Transverse colon (tissue), 4 donors: ENCODE measurements around the gene CEP83. TPM values are rescaled to one million over a fixed set of nuclear protein-coding genes. Genes with fewer than 3 reads are reported as not detected.

Experiments used
- DNase-seq: peaks from one replicate; pipeline ENCODE4 v3.0.0-alpha.2; 2019
- H3K27ac ChIP-seq, 4 donors: fragments of 200-600 bp; sonication (generic); 2 replicates each; pipeline ENCODE4 v1.5.1; 2016 to 2018; ENCODE audit warnings: inconsistent platforms in 4 of 4
- H3K27me3 ChIP-seq: fragments of 200-600 bp; sonication (generic); 2 replicates; pipeline ENCODE4 v1.5.1; 2017; ENCODE audit warnings: inconsistent platforms
- H3K36me3 ChIP-seq, 4 donors: fragments of 200-600 bp; sonication (generic); 2 replicates each; pipeline ENCODE4 v1.5.1; 2017 to 2019; ENCODE audit warnings: inconsistent platforms in 4 of 4
- H3K4me1 ChIP-seq, 4 donors: fragments of 200-600 bp; sonication (generic); 2 replicates each; pipeline ENCODE4 v1.5.1; 2017 to 2020; ENCODE audit warnings: inconsistent platforms in 4 of 4
- H3K4me3 ChIP-seq, 4 donors: fragments of 200-600 bp; sonication (generic); 1 replicate in 1 of 4; 2 replicates in 3 of 4; pipeline versions ENCODE4 v1.5.1 to v1.6.1; 2017 to 2019; ENCODE audit warnings: inconsistent platforms in 4 of 4
- H3K9me3 ChIP-seq, 2 donors: fragments of 200-600 bp; sonication (generic); 2 replicates each; pipeline ENCODE4 v1.5.1; 2017 to 2019; ENCODE audit warnings: inconsistent platforms in 2 of 2
- EP300 ChIP-seq: sonication (generic); formaldehyde crosslinking; IDR thresholded peaks from one replicate; pipeline ENCODE4 v1.6.1; 2017; ENCODE audit warnings: antibody characterized with exemption, low read depth
- POLR2A ChIP-seq: fragments of 450-650 bp; IDR thresholded peaks from one replicate; pipeline ENCODE4 v1.6.1; 2016; ENCODE audit warnings: antibody characterized with exemption, mild to moderate bottlenecking, moderate library complexity
- POLR2AphosphoS5 ChIP-seq, 3 donors: sonication (generic); formaldehyde crosslinking; IDR thresholded peaks; one replicate each; pipeline ENCODE4 v1.6.1; 2016; ENCODE audit warnings: antibody characterized with exemption in 3 of 3
- WGBS, 2 donors: methylation state at CpG; one replicate each; pipeline ENCODE4 v1.1.5; 2018; ENCODE audit warnings: low coverage in 1 of 2; 5-methylcytosine and 5-hydroxymethylcytosine counted together
- in situ Hi-C, 4 donors: fragments of 200-750 bp; cut with MboI; loops; one replicate each; pipeline versions ENCODE4 v1.15.0 to v1.15.1; 2017; ENCODE audit warnings: low sequenced_read_pairs in 3 of 4, low pct_ligation_motif_present in 1 of 4, low pct_unique_long_range_greater_than_20kb in 1 of 4
- intact Hi-C: fragments of 100-400 bp; cut with DNase I; formaldehyde crosslinking; loops from one replicate; pipeline ENCODE4 v1.15.1; 2023; ENCODE audit warnings: low total_unique reads
- total RNA-seq, 4 donors: library from RNA; depleted of rRNA; stranded (reverse); fragments of >200 nt; gene quantifications; one replicate each; pipeline ENCODE4 v1.1.0, GENCODE V29; 2016
- TF ChIP-seq, protein P1 (sequence below), 5 experiments: fragments of 200-600 bp in 3 of 5; fragments of 450-650 bp in 2 of 5; sonication (generic) in 3 of 5; IDR thresholded peaks; 1 replicate in 2 of 5; 2 replicates in 3 of 5; pipeline ENCODE4 v1.5.1; 2016 to 2017; ENCODE audit warnings: antibody characterized with exemption in 5 of 5, inconsistent platforms in 3 of 5, mild to moderate bottlenecking in 2 of 5, moderate library complexity in 1 of 5

The CEP83 gene
- total RNA-seq, 4 donors from 2014 or later: 3.0 to 104 (median 17.0) TPM

- Histone ChIP-seq H3K27ac (no peak overlapping the region), H3K36me3 (no peaks in the 10 kb centered on the region), H3K9me3 (no peaks in the 10 kb centered on the region), H3K27me3 (no peaks in the 10 kb centered on the region), H3K4me3 (no peak overlapping the region), H3K4me1 (peaks cover 3 to 27% (median 9%) of the 10 kb centered on the region in 4 donors)
- in situ Hi-C loops: no loop called here
- WGBS, 2 donors: 60 to 81% methylated on average over 1 to 2 of the region's 2 CpGs
- no peak for DNase-seq
- no peak for TF ChIP-seq POLR2AphosphoS5 (IDR thresholded peaks at IDR 0.05)
- intact Hi-C loops: no loop called here
Observed at GRCh38 chr12:94284859-94285258, 174.8 kb downstream of the CEP83 start.

- intact Hi-C loops (no loop called here), in situ Hi-C loops (no loop called here)
- peaks cover 3 to 23% (median 9%) of the 10 kb centered on the region in 4 donors for H3K4me1 ChIP-seq
- H3K27ac ChIP-seq: no peak overlapping the region
- H3K9me3 ChIP-seq: no peaks in the 10 kb centered on the region
- H3K27me3 ChIP-seq: no peaks in the 10 kb centered on the region
- no peak for TF ChIP-seq POLR2A
- TF ChIP-seq POLR2AphosphoS5 (IDR thresholded peaks at IDR 0.05): no peak
- TF ChIP-seq, protein P1, sequence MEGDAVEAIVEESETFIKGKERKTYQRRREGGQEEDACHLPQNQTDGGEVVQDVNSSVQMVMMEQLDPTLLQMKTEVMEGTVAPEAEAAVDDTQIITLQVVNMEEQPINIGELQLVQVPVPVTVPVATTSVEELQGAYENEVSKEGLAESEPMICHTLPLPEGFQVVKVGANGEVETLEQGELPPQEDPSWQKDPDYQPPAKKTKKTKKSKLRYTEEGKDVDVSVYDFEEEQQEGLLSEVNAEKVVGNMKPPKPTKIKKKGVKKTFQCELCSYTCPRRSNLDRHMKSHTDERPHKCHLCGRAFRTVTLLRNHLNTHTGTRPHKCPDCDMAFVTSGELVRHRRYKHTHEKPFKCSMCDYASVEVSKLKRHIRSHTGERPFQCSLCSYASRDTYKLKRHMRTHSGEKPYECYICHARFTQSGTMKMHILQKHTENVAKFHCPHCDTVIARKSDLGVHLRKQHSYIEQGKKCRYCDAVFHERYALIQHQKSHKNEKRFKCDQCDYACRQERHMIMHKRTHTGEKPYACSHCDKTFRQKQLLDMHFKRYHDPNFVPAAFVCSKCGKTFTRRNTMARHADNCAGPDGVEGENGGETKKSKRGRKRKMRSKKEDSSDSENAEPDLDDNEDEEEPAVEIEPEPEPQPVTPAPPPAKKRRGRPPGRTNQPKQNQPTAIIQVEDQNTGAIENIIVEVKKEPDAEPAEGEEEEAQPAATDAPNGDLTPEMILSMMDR (IDR thresholded peaks at IDR 0.05): no peak
- TF ChIP-seq EP300: no peak
- WGBS, 2 donors: 88% methylated on average over 1 of the region's 1 CpG; no CpG with 5 or more reads in 1 of the 2 donors
- no peaks in the 10 kb centered on the region for H3K36me3 ChIP-seq
- no peak overlapping the region for H3K4me3 ChIP-seq
- DNase-seq: no peak
Observed at GRCh38 chr12:94284046-94284445, 175.6 kb downstream of the CEP83 start.

DNA sequence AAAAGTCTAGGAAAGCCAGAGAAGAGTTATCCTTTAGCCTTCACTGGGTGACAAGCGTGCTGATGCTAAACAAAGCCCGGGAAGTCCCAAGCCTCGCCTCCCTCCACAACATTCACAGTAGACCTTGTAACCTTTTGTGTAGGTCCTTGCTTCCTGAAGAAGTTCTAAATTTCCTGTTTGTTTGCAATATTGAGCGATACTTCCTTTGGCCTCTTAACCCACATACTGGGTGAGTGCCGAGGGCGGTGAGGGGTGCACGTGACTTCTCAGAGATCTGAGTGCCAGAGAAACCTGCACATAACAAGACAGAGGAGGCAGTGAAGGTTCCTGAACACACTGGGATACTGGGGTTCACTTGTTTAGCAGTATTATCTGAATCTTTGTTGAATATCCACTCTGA is 177.0 kb downstream of the CEP83 start:
- Histone ChIP-seq H3K27me3 (no peaks in the 10 kb centered on the region), H3K9me3 (no peaks in the 10 kb centered on the region), H3K27ac (peak overlapping the region in 1 of 4 donors; percentile 18), H3K4me1 (peaks cover 3 to 22% (median 9%) of the 10 kb centered on the region in 4 donors), H3K36me3 (no peaks in the 10 kb centered on the region), H3K4me3 (no peak overlapping the region)
- in situ Hi-C loops: no loop called here
- TF ChIP-seq POLR2A: no peak
- no peak for TF ChIP-seq EP300
- TF ChIP-seq POLR2AphosphoS5 (IDR thresholded peaks at IDR 0.05): no peak
- TF ChIP-seq, protein P1 (IDR thresholded peaks at IDR 0.05): no peak
- peak; percentile 34 for DNase-seq
- WGBS, 2 donors: 40 to 60% methylated on average over 2 to 7 of the region's 7 CpGs
- intact Hi-C loops: no loop called here

GRCh38 chr12:94280063-94280462 is 179.6 kb downstream of the CEP83 start:
- Histone ChIP-seq H3K27ac (no peak overlapping the region), H3K4me3 (no peak overlapping the region), H3K4me1 (peaks cover 0 to 9% (median 0%) of the 10 kb centered on the region in 4 donors), H3K27me3 (no peaks in the 10 kb centered on the region), H3K9me3 (no peaks in the 10 kb centered on the region), H3K36me3 (no peaks in the 10 kb centered on the region)
- in situ Hi-C loops: no loop called here
- intact Hi-C loops: no loop called here
- no peak for TF ChIP-seq EP300
- TF ChIP-seq, protein P1 (IDR thresholded peaks at IDR 0.05): no peak
- TF ChIP-seq POLR2A: no peak
- TF ChIP-seq POLR2AphosphoS5 (IDR thresholded peaks at IDR 0.05): no peak
- DNase-seq: no peak
- WGBS, 2 donors: 89 to 93% methylated on average over 3 to 7 of the region's 7 CpGs

- no peak for DNase-seq
- Histone ChIP-seq H3K9me3 (no peaks in the 10 kb centered on the region), H3K27ac (no peak overlapping the region), H3K36me3 (no peaks in the 10 kb centered on the region), H3K4me3 (no peak overlapping the region), H3K27me3 (no peaks in the 10 kb centered on the region), H3K4me1 (peaks cover 0 to 7% (median 0%) of the 10 kb centered on the region in 4 donors)
- WGBS, 2 donors: 80 to 84% methylated on average over 1 to 9 of the region's 9 CpGs
- intact Hi-C loops (no loop called here), in situ Hi-C loops (no loop called here)
- no peak for TF ChIP-seq EP300
- TF ChIP-seq POLR2AphosphoS5 (IDR thresholded peaks at IDR 0.05): no peak
- no peak for TF ChIP-seq POLR2A
- TF ChIP-seq, protein P1 (IDR thresholded peaks at IDR 0.05): no peak
Observed at GRCh38 chr12:94277426-94278000, 182.2 kb downstream of the CEP83 start.
